ENCODE data around the gene HOGA1.

Gene HOGA1

DNA sequence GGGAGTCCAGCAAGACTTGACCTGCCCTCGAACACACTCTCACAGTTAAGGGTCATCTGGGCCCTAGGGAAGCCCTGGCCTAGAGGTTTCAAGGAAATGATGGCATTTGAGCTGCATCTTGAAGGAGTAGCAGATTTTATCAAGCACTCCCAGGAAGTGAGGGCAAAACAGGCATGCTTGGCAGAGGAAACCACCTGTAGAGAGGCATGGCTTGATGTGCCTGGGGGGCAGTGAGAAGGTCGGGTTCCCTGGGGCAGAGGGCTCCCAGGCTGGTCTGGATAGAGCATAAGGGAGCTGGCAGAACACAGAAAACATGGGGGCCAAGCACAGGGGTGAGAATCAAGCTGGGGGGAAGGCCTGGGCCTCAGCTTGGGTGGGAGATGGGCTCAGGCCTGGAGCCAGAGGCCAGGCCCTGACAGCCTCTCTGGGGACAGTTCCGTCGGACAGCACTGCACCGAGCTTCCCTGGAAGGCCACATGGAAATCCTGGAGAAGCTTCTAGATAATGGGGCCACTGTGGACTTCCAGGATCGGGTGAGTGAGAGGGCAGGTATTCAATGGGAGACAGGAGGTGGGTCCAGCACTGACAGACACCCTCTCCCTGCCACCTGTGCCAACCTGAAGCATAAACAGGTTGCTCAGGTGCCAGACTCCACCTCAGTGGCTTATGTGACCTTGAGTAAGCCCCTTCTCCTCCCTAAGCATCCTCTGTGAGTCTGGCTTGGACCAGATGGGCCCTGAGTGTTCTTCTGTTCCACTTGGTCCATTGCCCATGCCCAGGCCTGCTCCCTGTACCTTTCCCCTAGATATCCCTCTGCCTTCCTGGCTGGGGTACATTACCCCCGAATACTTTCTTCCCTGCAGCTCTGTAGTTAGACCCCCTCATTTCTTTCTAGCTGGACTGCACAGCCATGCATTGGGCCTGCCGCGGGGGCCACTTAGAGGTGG, 3.5 kb upstream of the HOGA1 start:
- no peak for FAIRE-seq

DNA sequence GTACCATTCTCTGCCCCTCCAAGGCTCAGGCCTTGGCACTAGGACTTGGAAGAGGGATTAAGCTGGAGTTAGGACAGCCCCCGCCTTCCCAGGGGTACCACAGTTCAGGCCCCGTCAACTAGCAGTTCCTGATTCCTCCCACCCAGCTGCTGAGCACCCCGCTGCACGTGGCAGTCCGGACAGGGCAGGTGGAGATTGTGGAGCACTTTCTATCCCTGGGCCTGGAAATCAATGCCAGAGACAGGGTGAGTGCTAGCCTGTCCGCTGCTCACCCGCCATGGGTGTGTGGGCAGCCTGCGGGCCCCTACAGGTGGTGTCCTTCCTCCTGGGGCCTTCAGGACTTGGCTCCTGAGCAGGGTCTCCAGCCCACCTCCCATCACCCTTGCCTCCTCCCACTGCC, 2.0 kb upstream of the HOGA1 start:
- no peak for FAIRE-seq

DNA sequence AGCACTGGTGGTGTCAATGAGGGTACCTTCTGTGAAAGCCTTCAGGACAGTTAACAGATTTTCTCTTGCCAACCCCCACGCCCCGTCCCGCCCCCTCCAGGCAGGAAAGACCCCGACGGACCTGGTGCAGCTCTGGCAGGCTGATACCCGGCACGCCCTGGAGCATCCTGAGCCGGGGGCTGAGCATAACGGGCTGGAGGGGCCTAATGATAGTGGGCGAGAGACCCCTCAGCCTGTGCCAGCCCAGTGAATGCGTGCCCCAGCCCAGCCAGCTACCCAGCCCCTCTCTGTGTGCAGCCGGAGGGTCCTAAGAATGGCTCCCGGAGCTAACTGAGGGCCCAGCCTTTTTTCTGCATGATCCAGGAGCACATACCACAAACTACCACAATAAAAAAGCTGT, 713 bp upstream of the HOGA1 start:
- no peak for FAIRE-seq

DNA sequence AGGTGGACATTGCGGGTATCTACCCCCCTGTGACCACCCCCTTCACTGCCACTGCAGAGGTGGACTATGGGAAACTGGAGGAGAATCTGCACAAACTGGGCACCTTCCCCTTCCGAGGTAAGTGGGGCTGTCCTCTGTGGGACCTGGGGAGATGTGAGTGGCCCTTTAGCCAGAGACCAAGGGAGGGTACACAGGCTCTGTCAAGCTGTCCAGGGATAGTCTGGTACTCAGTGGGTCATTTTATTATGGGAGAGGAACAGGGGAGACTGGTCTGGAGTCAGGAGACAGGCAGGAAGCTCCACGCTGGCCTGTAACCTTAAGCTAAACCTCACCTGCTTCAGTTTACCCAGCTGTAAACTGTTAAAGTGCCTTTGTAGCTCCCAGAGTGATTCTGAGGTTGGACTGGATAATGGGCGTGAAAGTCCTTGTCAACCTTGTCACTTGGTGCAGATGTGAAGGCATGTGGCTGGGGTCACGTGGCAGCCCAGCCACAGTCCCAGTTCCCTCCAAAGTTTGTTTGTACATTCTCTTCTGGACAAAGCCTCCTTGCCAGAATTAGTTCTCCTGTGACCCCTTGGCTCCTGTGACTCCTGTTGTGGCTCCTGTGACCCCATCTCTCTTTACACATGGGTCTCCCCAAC, 729 bp downstream of the HOGA1 start:
- no peak for FAIRE-seq

DNA sequence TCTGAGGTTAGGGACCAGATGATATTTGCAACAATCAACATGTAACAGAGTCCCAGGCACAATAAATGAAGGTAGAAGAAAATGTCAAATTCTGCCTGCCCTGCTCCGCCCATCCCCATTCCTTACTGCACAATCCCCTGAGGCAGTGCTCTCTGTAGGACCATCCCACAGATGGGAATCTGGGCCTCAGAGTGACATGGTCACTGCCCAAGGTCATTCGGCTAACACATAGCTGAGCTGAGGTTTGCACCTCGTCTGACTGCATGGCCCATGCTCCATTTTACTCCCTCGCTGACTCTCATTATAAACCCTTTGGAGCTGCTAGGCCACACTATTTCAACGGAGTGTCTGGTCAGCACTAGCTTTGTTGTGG, 1.2 kb downstream of the HOGA1 start:
- FAIRE-seq = no peak

DNA sequence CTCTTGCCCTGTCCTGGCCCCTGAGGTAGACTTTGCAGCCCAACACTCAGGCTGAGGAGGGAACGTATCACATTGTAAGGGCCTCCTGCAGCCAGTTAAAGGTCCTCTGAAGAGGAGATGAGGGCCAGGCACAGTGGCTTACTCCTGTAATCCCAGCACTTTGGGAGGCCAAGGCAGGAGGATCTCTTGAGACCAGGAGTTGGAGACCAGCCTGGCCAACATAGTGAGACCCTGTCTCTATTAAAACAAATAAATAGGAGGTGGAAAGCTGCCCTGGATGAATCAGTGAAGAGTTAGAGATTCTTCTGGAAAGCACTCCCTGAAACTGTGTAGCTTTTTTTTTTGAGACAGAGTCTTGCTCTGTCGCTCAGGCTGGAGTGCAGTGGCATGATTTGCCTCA, 3.0 kb downstream of the HOGA1 start:
- FAIRE-seq = no peak

GRCh38 chr10:97589479-97589878, 5.3 kb downstream of the HOGA1 start, which contains the start of gene C10orf62:
Gene C10orf62 (plus strand): TSS chr10:97589721. CDS start chr10:97589898, 177 bp downstream.
- FAIRE-seq = no peak

GRCh38 chr10:97590082-97590747, 6.0 kb downstream of the HOGA1 start:
- no peak for FAIRE-seq

- no peak for FAIRE-seq
These were observed 6.7 kb downstream of the HOGA1 start for GRCh38 chr10:97590748-97591495.

DNA sequence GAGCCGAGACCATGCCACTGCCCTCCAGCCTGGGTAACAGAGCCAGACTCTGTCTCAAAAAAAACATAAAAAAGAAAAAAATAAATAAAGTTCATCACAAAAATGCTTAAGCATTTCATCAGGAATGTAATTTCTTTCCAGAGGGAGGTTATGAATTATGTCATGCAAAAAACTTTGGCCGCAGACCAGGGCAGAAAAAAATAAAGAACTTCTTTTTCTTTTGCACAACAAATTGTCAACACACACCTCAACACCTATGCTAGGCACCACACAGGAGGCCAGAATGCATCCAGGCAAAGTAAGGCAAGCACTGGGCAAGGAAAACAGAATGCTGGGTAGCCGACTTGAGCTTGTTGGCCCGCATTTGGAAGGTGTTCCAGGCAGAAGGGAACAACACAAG, 9.2 kb downstream of the HOGA1 start:
- no peak for FAIRE-seq

DNA sequence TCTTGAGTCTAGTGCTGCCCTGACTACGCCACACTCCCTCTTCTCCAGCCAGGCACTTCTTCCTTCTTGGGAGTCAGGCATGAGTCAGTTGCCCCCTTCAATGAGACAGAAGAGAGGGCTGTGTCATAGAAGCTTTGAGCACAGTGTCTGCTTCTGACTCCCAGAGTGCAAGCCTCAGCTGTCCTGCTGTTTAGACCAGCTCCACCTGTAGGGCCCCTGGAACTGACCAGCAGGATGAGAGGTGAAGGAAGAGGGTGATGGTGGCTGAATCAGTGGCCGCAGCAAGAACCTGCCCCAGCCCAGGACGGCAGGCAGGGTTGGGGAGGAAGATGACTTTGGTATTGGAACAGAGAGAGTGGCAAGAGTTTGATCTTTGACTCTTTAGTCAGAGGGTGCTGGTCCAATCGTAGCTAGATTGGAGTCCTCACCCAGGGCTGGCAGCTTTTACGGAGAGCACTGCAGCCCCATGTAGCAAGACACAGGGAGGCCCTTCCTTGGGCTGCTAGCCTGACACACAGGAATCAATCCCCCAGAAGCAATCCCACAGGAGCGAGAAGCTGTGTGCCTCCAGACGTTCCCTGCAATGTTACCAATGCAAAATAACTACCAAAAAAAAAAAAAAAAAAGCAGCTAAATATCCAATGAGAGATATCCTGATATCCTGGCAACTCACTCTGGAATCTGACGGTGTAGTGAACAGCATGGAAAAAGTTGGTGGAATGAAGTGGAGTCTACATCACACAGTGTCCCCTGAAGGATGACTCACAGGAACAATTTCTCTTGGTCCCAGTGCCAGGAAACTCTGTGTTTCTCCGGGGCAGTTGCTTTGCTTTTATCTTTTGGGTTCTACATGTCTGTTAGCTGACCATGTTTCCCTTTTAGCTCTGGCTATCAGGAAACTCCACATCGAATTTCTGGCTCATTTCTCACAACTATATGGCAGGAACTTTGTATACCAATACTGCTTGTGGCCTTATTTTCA, 12.2 kb downstream of the HOGA1 start:
- no peak for FAIRE-seq

GRCh38 chr10:97597778-97598177, 13.6 kb downstream of the HOGA1 start:
- no peak for FAIRE-seq

GRCh38 chr10:97598407-97599271, 14.4 kb downstream of the HOGA1 start:
- FAIRE-seq = no peak

GRCh38 chr10:97599272-97599619, 15.1 kb downstream of the HOGA1 start:
- FAIRE-seq = no peak

GRCh38 chr10:97600616-97601015, 16.4 kb downstream of the HOGA1 start:
- FAIRE-seq = no peak

- no peak for FAIRE-seq
These were observed 17.4 kb downstream of the HOGA1 start for GRCh38 chr10:97601268-97602215.

- FAIRE-seq = no peak
These were observed 23.0 kb downstream of the HOGA1 start for GRCh38 chr10:97607095-97607636.

GRCh38 chr10:97608991-97609561, 24.9 kb downstream of the HOGA1 start:
- no peak for FAIRE-seq

GRCh38 chr10:97611473-97611872, 27.3 kb downstream of the HOGA1 start:
- FAIRE-seq = no peak
